HepG2 (cell line): ENCODE measurements around the gene EIF5. TPM values are rescaled to one million over a fixed set of nuclear protein-coding genes. Genes with fewer than 3 reads are reported as not detected.
A peak's percentile ranks its signal among the peaks of the same experiment; 100 is the strongest.

Experiments used
- ARHGAP35 ChIP-seq: sonication (generic); formaldehyde crosslinking; IDR thresholded peaks from 2 replicates; pipeline ENCODE4 v1.9.0; 2022; ENCODE audit warnings: mild to moderate bottlenecking, inconsistent platforms, moderate library complexity, missing genetic modification reagents, borderline replicate concordance
- BCL6 ChIP-seq: IDR thresholded peaks from 2 replicates; pipeline ENCODE4 v1.6.1; 2016; ENCODE audit warnings: missing genetic modification reagents, missing compliant biosample characterization
- CENPX ChIP-seq: sonication (generic); formaldehyde crosslinking; IDR thresholded peaks from 2 replicates; pipeline ENCODE4 v1.9.0; 2021; ENCODE audit warnings: mild to moderate bottlenecking, missing genetic modification reagents, moderate library complexity
- DNMT1 ChIP-seq: sonication (generic); formaldehyde crosslinking; IDR thresholded peaks from 2 replicates; pipeline ENCODE4 v1.5.1; 2020; ENCODE audit warnings: mild to moderate bottlenecking, missing genetic modification reagents
- ELF1 ChIP-seq: sonication (generic); formaldehyde crosslinking; IDR thresholded peaks from 2 replicates; pipeline ENCODE4 v1.4.0; 2020; ENCODE audit warnings: missing genetic modification reagents
- ELF4 ChIP-seq: sonication (generic); formaldehyde crosslinking; IDR thresholded peaks from 2 replicates; pipeline ENCODE4 v1.5.0; 2020; ENCODE audit warnings: missing genetic modification reagents, mild to moderate bottlenecking, moderate library complexity, borderline replicate concordance
- GABPB1 ChIP-seq: IDR thresholded peaks from 2 replicates; pipeline ENCODE4 v1.6.1; 2016; ENCODE audit warnings: mild to moderate bottlenecking, missing genetic modification reagents, moderate library complexity, missing compliant biosample characterization
- ISX ChIP-seq: sonication (generic); formaldehyde crosslinking; conservative IDR thresholded peaks from 2 replicates; pipeline ENCODE4 v1.5.0; 2020; ENCODE audit warnings: missing genetic modification reagents
- KDM1A ChIP-seq: IDR thresholded peaks from 2 replicates; pipeline ENCODE4 v1.6.1; 2016; ENCODE audit warnings: missing compliant biosample characterization
- KDM2A ChIP-seq: sonication (generic); formaldehyde crosslinking; IDR thresholded peaks from 2 replicates; pipeline ENCODE4 v1.4.0; 2020; ENCODE audit warnings: low read depth, missing genetic modification reagents, borderline replicate concordance
- KDM5A ChIP-seq: fragments of 200-600 bp; sonication (generic); IDR thresholded peaks from 2 replicates; pipeline ENCODE4 v1.7.0; 2018; ENCODE audit warnings: antibody characterized with exemption, mild to moderate bottlenecking, low read length, borderline replicate concordance
- NKX3-1 ChIP-seq: sonication (generic); formaldehyde crosslinking; IDR thresholded peaks from 2 replicates; pipeline ENCODE4 v1.5.0; 2020; ENCODE audit warnings: missing genetic modification reagents
- STAG1 ChIP-seq: sonication (generic); formaldehyde crosslinking; IDR thresholded peaks from 2 replicates; pipeline ENCODE4 v1.4.0; 2020; ENCODE audit warnings: missing genetic modification reagents
- ZNF503 ChIP-seq: sonication (generic); formaldehyde crosslinking; IDR thresholded peaks from 2 replicates; pipeline ENCODE4 v1.4.0; 2020; ENCODE audit warnings: missing genetic modification reagents
- ZNF720 ChIP-seq: sonication (generic); formaldehyde crosslinking; IDR thresholded peaks from 2 replicates; pipeline ENCODE4 v1.4.0; 2020; ENCODE audit warnings: missing genetic modification reagents
- ZNF749 ChIP-seq: sonication (generic); formaldehyde crosslinking; IDR thresholded peaks from 2 replicates; pipeline ENCODE4 v1.8.0; 2022; ENCODE audit warnings: mild to moderate bottlenecking, missing genetic modification reagents, moderate library complexity, borderline replicate concordance
- ZNF850 ChIP-seq: sonication (generic); formaldehyde crosslinking; conservative IDR thresholded peaks from 2 replicates; pipeline ENCODE4 v1.9.0; 2021; ENCODE audit warnings: mild to moderate bottlenecking, missing genetic modification reagents
- polyA plus RNA-seq, 8 experiments: library from polyadenylated mRNA; depleted of rRNA in 3 of 8; stranded (reverse) in 7 of 8; unstranded in 1 of 8; fragments of >200 nt; fragmentation: Illumina TruSeq in 4 of 8; extraction: Trizol in 4 of 8; gene quantifications; 2 replicates each; pipeline versions ENCODE4 v1.2.1 to v1.2.3, GENCODE V29; 2011 to 2016; ENCODE audit warnings: low read depth in 4 of 8, missing spikeins in 1 of 8, mixed read lengths in 1 of 8; ENCODE audit not compliant: insufficient read depth in 1 of 8
- total RNA-seq, 5 experiments: library from RNA; depleted of rRNA; stranded (reverse); fragments of >200 nt; fragmentation: Illumina TruSeq; extraction: Trizol; gene quantifications; 2 replicates each; pipeline ENCODE4 v1.2.3, GENCODE V29; 2016; ENCODE audit warnings: low read depth in 1 of 5
- TF ChIP-seq, protein P1 (sequence below): sonication (generic); formaldehyde crosslinking; IDR thresholded peaks from 2 replicates; pipeline ENCODE4 v1.8.0; 2022; ENCODE audit warnings: mild to moderate bottlenecking, missing genetic modification reagents, borderline replicate concordance
- TF ChIP-seq, protein P2 (sequence below): sonication (generic); formaldehyde crosslinking; IDR thresholded peaks from 2 replicates; pipeline ENCODE4 v1.4.0; 2020; ENCODE audit warnings: missing genetic modification reagents
- TF ChIP-seq, protein P3 (sequence below): sonication (generic); formaldehyde crosslinking; IDR thresholded peaks from 2 replicates; pipeline ENCODE4 v1.4.0; 2020; ENCODE audit warnings: missing genetic modification reagents
- TF ChIP-seq, protein P4 (sequence below): sonication (generic); formaldehyde crosslinking; IDR thresholded peaks from 2 replicates; pipeline ENCODE4 v1.4.0; 2020; ENCODE audit warnings: missing genetic modification reagents

The EIF5 gene
- total and polyA plus RNA-seq, 2 of the 13 experiments (the other 11 are each of a cell fraction or from before 2014, with no cell fraction given) = 189 to 281 TPM

DNA sequence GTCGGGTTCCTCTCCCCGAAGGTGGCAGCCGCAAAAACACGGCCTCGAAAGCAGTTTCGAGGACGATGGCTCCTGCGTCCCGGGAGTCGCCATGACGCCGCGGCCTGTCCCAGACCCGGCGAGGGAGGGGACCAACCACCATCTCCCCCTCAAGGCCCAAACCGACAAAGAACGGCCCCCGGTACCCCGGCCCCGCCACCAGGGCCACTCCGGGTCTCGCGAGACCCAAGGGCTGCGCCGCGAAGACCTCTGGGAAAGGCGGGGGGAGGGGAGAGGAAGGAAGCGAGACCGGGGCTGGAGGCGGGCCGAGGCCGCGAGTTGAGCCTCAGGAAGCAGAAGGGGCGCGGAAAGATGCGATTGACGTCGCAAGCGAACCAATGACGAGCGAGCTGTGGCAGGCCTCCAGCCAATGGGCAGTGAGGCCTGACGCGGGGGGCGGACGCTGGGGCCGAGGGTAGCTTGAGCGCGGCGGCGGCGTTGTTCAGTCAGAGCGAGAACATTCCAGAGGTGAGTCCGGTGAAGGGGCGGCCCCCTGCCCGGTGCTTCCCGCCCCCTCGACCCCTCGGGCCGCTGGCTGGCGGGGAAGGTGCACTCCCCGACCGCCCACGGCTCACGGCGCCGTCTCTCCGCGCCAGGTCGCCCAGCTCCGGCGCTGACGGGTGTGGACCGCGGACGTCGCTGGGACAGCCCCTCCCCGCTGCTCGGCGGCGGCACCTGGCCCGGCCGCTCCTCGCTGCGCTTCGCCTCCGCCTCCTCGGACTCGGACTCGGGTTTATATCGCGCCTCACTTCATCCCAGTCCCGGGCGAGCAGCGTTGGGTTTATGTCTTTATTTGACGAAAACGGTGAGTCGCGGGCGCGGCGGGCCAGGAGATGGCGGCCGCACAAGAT lies at the start of gene EIF5 (continued):
- TF ChIP-seq, protein P1, sequence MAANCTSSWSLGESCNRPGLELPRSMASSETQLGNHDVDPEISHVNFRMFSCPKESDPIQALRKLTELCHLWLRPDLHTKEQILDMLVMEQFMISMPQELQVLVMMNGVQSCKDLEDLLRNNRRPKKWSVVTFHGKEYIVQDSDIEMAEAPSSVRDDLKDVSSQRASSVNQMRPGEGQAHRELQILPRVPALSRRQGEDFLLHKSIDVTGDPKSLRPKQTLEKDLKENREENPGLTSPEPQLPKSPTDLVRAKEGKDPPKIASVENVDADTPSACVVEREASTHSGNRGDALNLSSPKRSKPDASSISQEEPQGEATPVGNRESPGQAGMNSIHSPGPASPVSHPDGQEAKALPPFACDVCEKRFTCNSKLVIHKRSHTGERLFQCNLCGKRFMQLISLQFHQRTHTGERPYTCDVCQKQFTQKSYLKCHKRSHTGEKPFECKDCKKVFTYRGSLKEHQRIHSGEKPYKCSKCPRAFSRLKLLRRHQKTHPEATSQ = no peak
- TF ChIP-seq, protein P2, sequence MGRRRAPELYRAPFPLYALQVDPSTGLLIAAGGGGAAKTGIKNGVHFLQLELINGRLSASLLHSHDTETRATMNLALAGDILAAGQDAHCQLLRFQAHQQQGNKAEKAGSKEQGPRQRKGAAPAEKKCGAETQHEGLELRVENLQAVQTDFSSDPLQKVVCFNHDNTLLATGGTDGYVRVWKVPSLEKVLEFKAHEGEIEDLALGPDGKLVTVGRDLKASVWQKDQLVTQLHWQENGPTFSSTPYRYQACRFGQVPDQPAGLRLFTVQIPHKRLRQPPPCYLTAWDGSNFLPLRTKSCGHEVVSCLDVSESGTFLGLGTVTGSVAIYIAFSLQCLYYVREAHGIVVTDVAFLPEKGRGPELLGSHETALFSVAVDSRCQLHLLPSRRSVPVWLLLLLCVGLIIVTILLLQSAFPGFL (CRISPR knock-in tag) = no peak; the same call in 1 of the 2 replicates
- TF ChIP-seq NKX3-1 (CRISPR knock-in tag) (0 out of 2 replicates have a peak, but pooled peaks have one; percentile 69), KDM1A (CRISPR knock-in tag) (no peak), ZNF850 (CRISPR knock-in tag) (no peak), KDM5A (peak; percentile 26; the same call in 1 of the 2 replicates), ARHGAP35 (CRISPR knock-in tag) (no peak), ELF1 (CRISPR knock-in tag) (peak; percentile 91), KDM2A (CRISPR knock-in tag) (peak; percentile 85), ZNF749 (CRISPR knock-in tag) (peak; percentile 26), CENPX (CRISPR knock-in tag) (no peak), BCL6 (CRISPR knock-in tag) (no peak), ISX (peak; percentile 1; the same call in 1 of the 2 replicates), GABPB1 (CRISPR knock-in tag) (peak; percentile 94), STAG1 (peak; percentile 13; the same call in 1 of the 2 replicates), ZNF503 (CRISPR knock-in tag) (0 out of 2 replicates have a peak, but pooled peaks have one; percentile 19), ZNF720 (CRISPR knock-in tag) (no peak), DNMT1 (CRISPR knock-in tag) (no peak), ELF4 (CRISPR knock-in tag) (peak; percentile 80; the same call in 1 of the 2 replicates)
- TF ChIP-seq, protein P3, sequence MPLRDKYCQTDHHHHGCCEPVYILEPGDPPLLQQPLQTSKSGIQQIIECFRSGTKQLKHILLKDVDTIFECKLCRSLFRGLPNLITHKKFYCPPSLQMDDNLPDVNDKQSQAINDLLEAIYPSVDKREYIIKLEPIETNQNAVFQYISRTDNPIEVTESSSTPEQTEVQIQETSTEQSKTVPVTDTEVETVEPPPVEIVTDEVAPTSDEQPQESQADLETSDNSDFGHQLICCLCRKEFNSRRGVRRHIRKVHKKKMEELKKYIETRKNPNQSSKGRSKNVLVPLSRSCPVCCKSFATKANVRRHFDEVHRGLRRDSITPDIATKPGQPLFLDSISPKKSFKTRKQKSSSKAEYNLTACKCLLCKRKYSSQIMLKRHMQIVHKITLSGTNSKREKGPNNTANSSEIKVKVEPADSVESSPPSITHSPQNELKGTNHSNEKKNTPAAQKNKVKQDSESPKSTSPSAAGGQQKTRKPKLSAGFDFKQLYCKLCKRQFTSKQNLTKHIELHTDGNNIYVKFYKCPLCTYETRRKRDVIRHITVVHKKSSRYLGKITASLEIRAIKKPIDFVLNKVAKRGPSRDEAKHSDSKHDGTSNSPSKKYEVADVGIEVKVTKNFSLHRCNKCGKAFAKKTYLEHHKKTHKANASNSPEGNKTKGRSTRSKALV (CRISPR knock-in tag) = peak; percentile 66; the same call in 1 of the 2 replicates
- TF ChIP-seq, protein P4, sequence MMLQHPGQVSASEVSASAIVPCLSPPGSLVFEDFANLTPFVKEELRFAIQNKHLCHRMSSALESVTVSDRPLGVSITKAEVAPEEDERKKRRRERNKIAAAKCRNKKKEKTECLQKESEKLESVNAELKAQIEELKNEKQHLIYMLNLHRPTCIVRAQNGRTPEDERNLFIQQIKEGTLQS (CRISPR knock-in tag) = no peak
